Measurements from ENCODE around the gene GAB1. TPM values are rescaled to one million over a fixed set of nuclear protein-coding genes. Genes with fewer than 3 reads are reported as not detected.

Gene GAB1
- total RNA-seq, 1 experiment from 2014 or later = 15.3 TPM

DNA sequence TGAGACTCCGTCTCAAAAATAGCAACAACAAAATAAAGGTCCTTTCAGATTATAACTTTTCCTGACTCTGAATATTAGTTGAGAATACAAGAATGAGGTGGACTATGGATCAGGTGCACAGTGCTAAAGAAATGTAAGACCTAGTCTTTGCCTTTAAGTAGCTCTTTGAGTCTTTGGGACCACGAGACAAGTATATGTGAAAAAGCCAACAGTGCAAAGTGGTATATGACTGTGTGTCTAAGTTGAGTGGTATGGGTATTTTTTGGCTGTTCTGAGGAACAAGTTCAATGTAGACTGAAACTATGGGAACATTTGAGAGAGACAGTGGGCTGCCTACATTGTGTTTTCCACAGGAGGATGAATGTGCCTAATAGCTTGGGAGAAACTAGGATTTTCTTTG lies 2.8 kb downstream of the GAB1 start:
- Histone ChIP-seq H3T11ph (ENCODE audit: low read length) (no peak overlapping the region), H3K27me3 (ENCODE audit: insufficient read depth, low read length) (no peaks in the 10 kb centered on the region), H2AK5ac (ENCODE audit: insufficient read length, low read length) (no peak overlapping the region), H3K79me1 (ENCODE audit: insufficient read depth, low read depth, low read length, poor library complexity, severe bottlenecking) (peaks cover 4% of the 10 kb centered on the region), H3K23ac (ENCODE audit: insufficient read length, low read depth, low read length) (no peak overlapping the region), H3K79me2 (ENCODE audit: insufficient read depth, low read length) (peaks cover 3% of the 10 kb centered on the region; the same call in 1 of the 2 replicates), H2AFZ (ENCODE audit: low read length) (no peak overlapping the region), H3K4me2 (ENCODE audit: insufficient read depth, insufficient read length, low read length) (no peak overlapping the region), H2BK5ac (ENCODE audit: insufficient read length, low read length) (no peak overlapping the region), H4K8ac (replicated peaks; ENCODE audit: insufficient read length, low read depth, low read length) (no peak overlapping the region), H3K9me3 (ENCODE audit: control insufficient read depth, low read depth, low read length) (no peaks in the 10 kb centered on the region), H4K20me1 (ENCODE audit: control insufficient read depth, insufficient read depth, insufficient read length) (no peaks in the 10 kb centered on the region), H3K18ac (ENCODE audit: insufficient read length, low read depth, low read length) (no peak overlapping the region), H3K23me2 (ENCODE audit: insufficient read length, low read depth, low read length, poor library complexity, severe bottlenecking) (peaks cover 14% of the 10 kb centered on the region), H2BK120ac (ENCODE audit: low read depth, low read length, poor library complexity, severe bottlenecking) (no peak overlapping the region), H2BK12ac (ENCODE audit: insufficient read length, low read depth, low read length) (no peak overlapping the region), H4K5ac (ENCODE audit: insufficient read length, low read depth, low read length) (no peak overlapping the region), H3K9ac (ENCODE audit: extremely low read depth, insufficient read length, low read length) (no peak overlapping the region), H3K27ac (ENCODE audit: insufficient read length, low read depth, low read length) (no peak overlapping the region), H4K91ac (ENCODE audit: insufficient read length, low read depth, low read length) (no peak overlapping the region), H3K14ac (ENCODE audit: insufficient read depth, low read length) (no peak overlapping the region), H3K4me1 (ENCODE audit: insufficient read depth, low read length) (0 out of 2 replicates have a peak, but pooled peaks cover 3% of the 10 kb centered on the region), H2BK20ac (ENCODE audit: low read depth, low read length, poor library complexity, severe bottlenecking) (no peak overlapping the region), H3K4ac (ENCODE audit: low read depth, low read length) (no peak overlapping the region), H2BK15ac (ENCODE audit: low read depth, low read length) (no peak overlapping the region), H3K56ac (ENCODE audit: insufficient read length, low read depth, low read length) (no peak overlapping the region)
- H3K4me1 Mint-ChIP-seq = peaks cover 25 to 34% of the 10 kb centered on the region in 2 experiments
- peaks cover 0 to 7% (median 4%) of the 10 kb centered on the region in 3 experiments; a peak in 3 of 7 replicates for H3K36me3 Mint-ChIP-seq (ENCODE audit: insufficient read depth in 1 of 3, low read depth in 3 of 3)
- H3K27ac Mint-ChIP-seq = no peak overlapping the region
- H3K9me3 Mint-ChIP-seq = no peaks in the 10 kb centered on the region; a peak in 1 of 5 replicates
- TF ChIP-seq, protein P1, sequence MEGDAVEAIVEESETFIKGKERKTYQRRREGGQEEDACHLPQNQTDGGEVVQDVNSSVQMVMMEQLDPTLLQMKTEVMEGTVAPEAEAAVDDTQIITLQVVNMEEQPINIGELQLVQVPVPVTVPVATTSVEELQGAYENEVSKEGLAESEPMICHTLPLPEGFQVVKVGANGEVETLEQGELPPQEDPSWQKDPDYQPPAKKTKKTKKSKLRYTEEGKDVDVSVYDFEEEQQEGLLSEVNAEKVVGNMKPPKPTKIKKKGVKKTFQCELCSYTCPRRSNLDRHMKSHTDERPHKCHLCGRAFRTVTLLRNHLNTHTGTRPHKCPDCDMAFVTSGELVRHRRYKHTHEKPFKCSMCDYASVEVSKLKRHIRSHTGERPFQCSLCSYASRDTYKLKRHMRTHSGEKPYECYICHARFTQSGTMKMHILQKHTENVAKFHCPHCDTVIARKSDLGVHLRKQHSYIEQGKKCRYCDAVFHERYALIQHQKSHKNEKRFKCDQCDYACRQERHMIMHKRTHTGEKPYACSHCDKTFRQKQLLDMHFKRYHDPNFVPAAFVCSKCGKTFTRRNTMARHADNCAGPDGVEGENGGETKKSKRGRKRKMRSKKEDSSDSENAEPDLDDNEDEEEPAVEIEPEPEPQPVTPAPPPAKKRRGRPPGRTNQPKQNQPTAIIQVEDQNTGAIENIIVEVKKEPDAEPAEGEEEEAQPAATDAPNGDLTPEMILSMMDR (conservative IDR thresholded peaks at IDR 0.05) = no peak
- WGBS (ENCODE audit: extremely low coverage, insufficient read length, low lambda C conversion rate) = no CpG with 5 or more reads among the region's 2 CpGs
- H3K27me3 Mint-ChIP-seq (ENCODE audit: low read depth) = peaks cover 7% of the 10 kb centered on the region
- DNase-seq = no peak
- 0 out of 5 replicates have a peak overlapping the region, but pooled peaks of 1 of the 2 experiments have one; percentile 5 for H3K4me3 Mint-ChIP-seq
